H9 (cell line): ENCODE measurements around the gene TMEM200C. TPM values are rescaled to one million over a fixed set of nuclear protein-coding genes. Genes with fewer than 3 reads are reported as not detected.

Source experiments
- DNase-seq: peaks from one replicate; pipeline ENCODE4 v3.0.0-alpha.2; 2017
- H2AFZ ChIP-seq: one replicate; pipeline ENCODE4 v1.6.1; 2013; ENCODE audit warnings: mild to moderate bottlenecking, low read length, control low read depth, moderate library complexity
- H2AK5ac ChIP-seq: 2 replicates; pipeline ENCODE4 v1.6.1; 2013; ENCODE audit warnings: low read length, control low read depth, mixed read lengths; ENCODE audit not compliant: insufficient read length
- H2BK120ac ChIP-seq: one replicate; pipeline ENCODE4 v1.6.1; 2013; ENCODE audit warnings: low read depth, mild to moderate bottlenecking, low read length, control low read depth, inconsistent platforms; ENCODE audit not compliant: poor library complexity, severe bottlenecking
- H2BK12ac ChIP-seq: 2 replicates; pipeline ENCODE4 v1.6.1; 2013; ENCODE audit warnings: low read length, control low read depth, mixed read lengths, low read depth; ENCODE audit not compliant: insufficient read length
- H2BK15ac ChIP-seq: 2 replicates; pipeline ENCODE4 v1.6.1; 2013; ENCODE audit warnings: low read depth, low read length, control low read depth
- H2BK20ac ChIP-seq: one replicate; pipeline ENCODE4 v1.6.1; 2013; ENCODE audit warnings: low read depth, mild to moderate bottlenecking, low read length, control low read depth, inconsistent platforms; ENCODE audit not compliant: poor library complexity, severe bottlenecking
- H2BK5ac ChIP-seq: 2 replicates; pipeline ENCODE4 v1.6.1; 2013; ENCODE audit warnings: low read length, control low read depth, mixed read lengths; ENCODE audit not compliant: insufficient read length
- H3K14ac ChIP-seq: 2 replicates; pipeline ENCODE4 v1.6.1; 2013; ENCODE audit warnings: low read length, control low read depth; ENCODE audit not compliant: insufficient read depth
- H3K18ac ChIP-seq: 2 replicates; pipeline ENCODE4 v1.6.1; 2013; ENCODE audit warnings: low read depth, mild to moderate bottlenecking, mixed read lengths, low read length, control low read depth; ENCODE audit not compliant: insufficient read length
- H3K23ac ChIP-seq: 2 replicates; pipeline ENCODE4 v1.6.1; 2013; ENCODE audit warnings: low read length, control low read depth, mixed read lengths, low read depth; ENCODE audit not compliant: insufficient read length
- H3K23me2 ChIP-seq: 2 replicates; pipeline ENCODE4 v1.6.1; 2013; ENCODE audit warnings: low read depth, mild to moderate bottlenecking, mixed read lengths, low read length, control low read depth; ENCODE audit not compliant: insufficient read length, poor library complexity, severe bottlenecking
- H3K27ac ChIP-seq: 2 replicates; pipeline ENCODE4 v1.5.1; 2013; ENCODE audit warnings: low read length, control low read depth, mixed read lengths, low read depth; ENCODE audit not compliant: insufficient read length
- H3K27me3 ChIP-seq: 2 replicates; pipeline ENCODE4 v1.6.1; 2013; ENCODE audit warnings: low read length, control low read depth, inconsistent platforms; ENCODE audit not compliant: insufficient read depth
- H3K4ac ChIP-seq: 2 replicates; pipeline ENCODE4 v1.6.1; 2013; ENCODE audit warnings: low read depth, mild to moderate bottlenecking, control low read depth, inconsistent platforms, low read length, moderate library complexity
- H3K4me1 ChIP-seq: 2 replicates; pipeline ENCODE4 v1.6.1; 2013; ENCODE audit warnings: low read length, control low read depth, inconsistent platforms; ENCODE audit not compliant: insufficient read depth
- H3K4me2 ChIP-seq: 2 replicates; pipeline ENCODE4 v1.6.1; 2013; ENCODE audit warnings: low read length, control low read depth, mixed read lengths; ENCODE audit not compliant: insufficient read length, insufficient read depth
- H3K56ac ChIP-seq: 2 replicates; pipeline ENCODE4 v1.6.1; 2013; ENCODE audit warnings: low read depth, mild to moderate bottlenecking, mixed read lengths, low read length, control low read depth; ENCODE audit not compliant: insufficient read length
- H3K79me1 ChIP-seq: 2 replicates; pipeline ENCODE4 v1.6.1; 2013; ENCODE audit warnings: low read depth, mild to moderate bottlenecking, moderate library complexity, low read length, control low read depth, inconsistent platforms; ENCODE audit not compliant: insufficient read depth, poor library complexity, severe bottlenecking
- H3K79me2 ChIP-seq: 2 replicates; pipeline ENCODE4 v1.6.1; 2013; ENCODE audit warnings: low read length, control low read depth, inconsistent platforms; ENCODE audit not compliant: insufficient read depth
- H3K9ac ChIP-seq: 2 replicates; pipeline ENCODE4 v1.6.1; 2013; ENCODE audit warnings: low read length, control low read depth, mixed read lengths; ENCODE audit not compliant: insufficient read length; ENCODE audit errors: extremely low read depth
- H3K9me3 ChIP-seq: one replicate; pipeline ENCODE4 v1.6.1; 2013; ENCODE audit warnings: low read depth, low read length, inconsistent platforms; ENCODE audit not compliant: control insufficient read depth
- H3T11ph ChIP-seq: one replicate; pipeline ENCODE4 v1.6.1; 2013; ENCODE audit warnings: mild to moderate bottlenecking, low read length, control low read depth, inconsistent platforms
- H4K20me1 ChIP-seq: one replicate; pipeline ENCODE4 v1.6.1; 2013; ENCODE audit not compliant: control insufficient read depth, insufficient read length, insufficient read depth
- H4K5ac ChIP-seq: 2 replicates; pipeline ENCODE4 v1.6.1; 2013; ENCODE audit warnings: low read depth, mild to moderate bottlenecking, mixed read lengths, low read length, control low read depth; ENCODE audit not compliant: insufficient read length
- H4K8ac ChIP-seq: replicated peaks from 2 replicates; pipeline ENCODE4 v1.6.1; 2013; ENCODE audit warnings: low read length, control low read depth, mixed read lengths, low read depth; ENCODE audit not compliant: insufficient read length
- H4K91ac ChIP-seq: 2 replicates; pipeline ENCODE4 v1.6.1; 2013; ENCODE audit warnings: low read depth, mild to moderate bottlenecking, moderate library complexity, mixed read lengths, low read length, control low read depth; ENCODE audit not compliant: insufficient read length
- H3K27ac Mint-ChIP-seq, 3 experiments: 2 replicates in 2 of 3; 3 replicates in 1 of 3; pipeline ENCODE4 v1.8.0; 2020 to 2021; ENCODE audit warnings: mixed read lengths in 3 of 3, mild to moderate bottlenecking in 1 of 3, moderate library complexity in 1 of 3
- H3K27me3 Mint-ChIP-seq: 2 replicates; pipeline ENCODE4 v1.8.0; 2021; ENCODE audit warnings: low read depth, mild to moderate bottlenecking, moderate library complexity, mixed read lengths
- H3K36me3 Mint-ChIP-seq, 3 experiments: 2 replicates in 2 of 3; 3 replicates in 1 of 3; pipeline ENCODE4 v1.8.0; 2020 to 2021; ENCODE audit warnings: low read depth in 3 of 3, mixed read lengths in 3 of 3; ENCODE audit not compliant: insufficient read depth in 1 of 3
- H3K4me1 Mint-ChIP-seq, 2 experiments: 2 replicates each; pipeline ENCODE4 v1.8.0; 2020; ENCODE audit warnings: mixed read lengths in 2 of 2
- H3K4me3 Mint-ChIP-seq, 2 experiments: 2 replicates in 1 of 2; 3 replicates in 1 of 2; pipeline ENCODE4 v1.8.0; 2020 to 2021; ENCODE audit warnings: mild to moderate bottlenecking in 2 of 2, mixed read lengths in 2 of 2, moderate library complexity in 1 of 2
- H3K9me3 Mint-ChIP-seq, 2 experiments: 2 replicates in 1 of 2; 3 replicates in 1 of 2; pipeline ENCODE4 v1.8.0; 2020; ENCODE audit warnings: mild to moderate bottlenecking in 2 of 2, mixed read lengths in 2 of 2, moderate library complexity in 1 of 2
- total RNA-seq: library from RNA; stranded (reverse); gene quantifications from 2 replicates; pipeline ENCODE4 v1.2.1, GENCODE V29; 2021
- TF ChIP-seq, protein P1 (sequence below): fragments of 200-600 bp; sonication (generic); conservative IDR thresholded peaks from 3 replicates; pipeline ENCODE4 v1.8.0; 2021; ENCODE audit warnings: antibody characterized with exemption, mild to moderate bottlenecking

The TMEM200C gene
- total RNA-seq, 1 experiment from 2014 or later: 6.3 TPM

DNA sequence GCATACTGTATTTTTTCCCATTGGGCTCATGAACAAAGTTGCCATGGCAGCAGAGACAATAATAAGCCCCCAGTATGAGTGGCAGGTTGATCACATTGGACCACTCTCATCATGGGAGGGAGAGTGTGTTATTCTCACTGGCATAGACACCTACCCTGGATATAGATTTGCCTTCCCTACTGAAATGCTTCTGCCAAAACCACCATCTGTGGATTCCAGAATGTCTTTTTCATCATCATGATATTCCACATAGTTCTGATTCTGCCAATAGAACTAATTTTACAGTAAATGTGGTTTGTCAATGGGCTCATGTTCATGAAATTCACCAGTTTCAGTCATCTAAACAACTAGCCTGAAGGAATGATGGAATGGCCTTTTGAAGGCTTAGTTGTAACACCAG lies 18.4 kb downstream of the TMEM200C start:
- Histone ChIP-seq H4K20me1 (no peaks in the 10 kb centered on the region), H3K9me3 (no peaks in the 10 kb centered on the region), H3K9ac (no peak overlapping the region)

More for the DNA sequence above, 18.4 kb downstream of the TMEM200C start:
- no peaks in the 10 kb centered on the region; the same call in none of the 2 replicates for H3K27me3 Mint-ChIP-seq
- H3K79me1 ChIP-seq: no peaks in the 10 kb centered on the region
- no peak overlapping the region for H3K14ac ChIP-seq
- H3K4me3 Mint-ChIP-seq: no peak overlapping the region
- no peaks in the 10 kb centered on the region for H3K23me2 ChIP-seq
- H2BK12ac ChIP-seq: no peak overlapping the region
- no peaks in the 10 kb centered on the region for H3K36me3 Mint-ChIP-seq
- TF ChIP-seq, protein P1, sequence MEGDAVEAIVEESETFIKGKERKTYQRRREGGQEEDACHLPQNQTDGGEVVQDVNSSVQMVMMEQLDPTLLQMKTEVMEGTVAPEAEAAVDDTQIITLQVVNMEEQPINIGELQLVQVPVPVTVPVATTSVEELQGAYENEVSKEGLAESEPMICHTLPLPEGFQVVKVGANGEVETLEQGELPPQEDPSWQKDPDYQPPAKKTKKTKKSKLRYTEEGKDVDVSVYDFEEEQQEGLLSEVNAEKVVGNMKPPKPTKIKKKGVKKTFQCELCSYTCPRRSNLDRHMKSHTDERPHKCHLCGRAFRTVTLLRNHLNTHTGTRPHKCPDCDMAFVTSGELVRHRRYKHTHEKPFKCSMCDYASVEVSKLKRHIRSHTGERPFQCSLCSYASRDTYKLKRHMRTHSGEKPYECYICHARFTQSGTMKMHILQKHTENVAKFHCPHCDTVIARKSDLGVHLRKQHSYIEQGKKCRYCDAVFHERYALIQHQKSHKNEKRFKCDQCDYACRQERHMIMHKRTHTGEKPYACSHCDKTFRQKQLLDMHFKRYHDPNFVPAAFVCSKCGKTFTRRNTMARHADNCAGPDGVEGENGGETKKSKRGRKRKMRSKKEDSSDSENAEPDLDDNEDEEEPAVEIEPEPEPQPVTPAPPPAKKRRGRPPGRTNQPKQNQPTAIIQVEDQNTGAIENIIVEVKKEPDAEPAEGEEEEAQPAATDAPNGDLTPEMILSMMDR: no peak
- H2BK120ac ChIP-seq: no peak overlapping the region
- no peak overlapping the region for H2BK15ac ChIP-seq
- no peak for DNase-seq
- no peaks in the 10 kb centered on the region for H3K27me3 ChIP-seq
- H3K4me1 Mint-ChIP-seq: no peaks in the 10 kb centered on the region
- no peak overlapping the region for H3K4ac ChIP-seq
- no peaks in the 10 kb centered on the region for H3K9me3 Mint-ChIP-seq
- no peak overlapping the region for H4K5ac ChIP-seq
- no peaks in the 10 kb centered on the region for H3K4me1 ChIP-seq
- H2AFZ ChIP-seq: no peak overlapping the region
- no peak overlapping the region for H3K27ac Mint-ChIP-seq
- H2BK5ac ChIP-seq: no peak overlapping the region
- no peaks in the 10 kb centered on the region for H3K79me2 ChIP-seq
- H3K27ac ChIP-seq: no peak overlapping the region
- no peak overlapping the region for H3K4me2 ChIP-seq
- H3K56ac ChIP-seq: no peak overlapping the region
- H4K91ac ChIP-seq: no peak overlapping the region
- H3T11ph ChIP-seq: no peak overlapping the region
- no peak overlapping the region for H4K8ac ChIP-seq
- H2AK5ac ChIP-seq: no peak overlapping the region
- H2BK20ac ChIP-seq: no peak overlapping the region
- H3K23ac ChIP-seq: no peak overlapping the region
- no peak overlapping the region for H3K18ac ChIP-seq
